Tibial nerve (tissue), 4 donors: ENCODE data around the gene BIRC5.

Source experiments
- EP300 ChIP-seq, 2 donors: sonication (generic); formaldehyde crosslinking; IDR thresholded peaks; one replicate each; pipeline ENCODE4 v1.6.1; 2017; ENCODE audit warnings: antibody characterized with exemption in 2 of 2, mild to moderate bottlenecking in 1 of 2
- TF ChIP-seq, protein P1 (sequence below), 5 experiments: fragments of 200-600 bp in 3 of 5; fragments of 450-650 bp in 2 of 5; sonication (generic) in 3 of 5; IDR thresholded peaks; one replicate each; pipeline ENCODE4 v1.5.1; 2016 to 2019; ENCODE audit warnings: antibody characterized with exemption in 5 of 5, mild to moderate bottlenecking in 3 of 5, moderate library complexity in 2 of 5

- TF ChIP-seq EP300 (IDR thresholded peaks at IDR 0.05), result no peak
- TF ChIP-seq, protein P1, sequence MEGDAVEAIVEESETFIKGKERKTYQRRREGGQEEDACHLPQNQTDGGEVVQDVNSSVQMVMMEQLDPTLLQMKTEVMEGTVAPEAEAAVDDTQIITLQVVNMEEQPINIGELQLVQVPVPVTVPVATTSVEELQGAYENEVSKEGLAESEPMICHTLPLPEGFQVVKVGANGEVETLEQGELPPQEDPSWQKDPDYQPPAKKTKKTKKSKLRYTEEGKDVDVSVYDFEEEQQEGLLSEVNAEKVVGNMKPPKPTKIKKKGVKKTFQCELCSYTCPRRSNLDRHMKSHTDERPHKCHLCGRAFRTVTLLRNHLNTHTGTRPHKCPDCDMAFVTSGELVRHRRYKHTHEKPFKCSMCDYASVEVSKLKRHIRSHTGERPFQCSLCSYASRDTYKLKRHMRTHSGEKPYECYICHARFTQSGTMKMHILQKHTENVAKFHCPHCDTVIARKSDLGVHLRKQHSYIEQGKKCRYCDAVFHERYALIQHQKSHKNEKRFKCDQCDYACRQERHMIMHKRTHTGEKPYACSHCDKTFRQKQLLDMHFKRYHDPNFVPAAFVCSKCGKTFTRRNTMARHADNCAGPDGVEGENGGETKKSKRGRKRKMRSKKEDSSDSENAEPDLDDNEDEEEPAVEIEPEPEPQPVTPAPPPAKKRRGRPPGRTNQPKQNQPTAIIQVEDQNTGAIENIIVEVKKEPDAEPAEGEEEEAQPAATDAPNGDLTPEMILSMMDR (IDR thresholded peaks at IDR 0.05), result no peak
Measured at GRCh38 chr17:78224231-78225087, 10.4 kb downstream of the BIRC5 start.
